ENCODE measurements around the gene ARNT2. TPM values are rescaled to one million over a fixed set of nuclear protein-coding genes. Genes with fewer than 3 reads are reported as not detected.

Gene ARNT2
- total and polyA plus RNA-seq, 10 of the 15 experiments (the other 5 are each of a cell fraction or from before 2014, with no cell fraction given): 0.07 to 0.49 (median 0.09) TPM; not detected in 6

DNA sequence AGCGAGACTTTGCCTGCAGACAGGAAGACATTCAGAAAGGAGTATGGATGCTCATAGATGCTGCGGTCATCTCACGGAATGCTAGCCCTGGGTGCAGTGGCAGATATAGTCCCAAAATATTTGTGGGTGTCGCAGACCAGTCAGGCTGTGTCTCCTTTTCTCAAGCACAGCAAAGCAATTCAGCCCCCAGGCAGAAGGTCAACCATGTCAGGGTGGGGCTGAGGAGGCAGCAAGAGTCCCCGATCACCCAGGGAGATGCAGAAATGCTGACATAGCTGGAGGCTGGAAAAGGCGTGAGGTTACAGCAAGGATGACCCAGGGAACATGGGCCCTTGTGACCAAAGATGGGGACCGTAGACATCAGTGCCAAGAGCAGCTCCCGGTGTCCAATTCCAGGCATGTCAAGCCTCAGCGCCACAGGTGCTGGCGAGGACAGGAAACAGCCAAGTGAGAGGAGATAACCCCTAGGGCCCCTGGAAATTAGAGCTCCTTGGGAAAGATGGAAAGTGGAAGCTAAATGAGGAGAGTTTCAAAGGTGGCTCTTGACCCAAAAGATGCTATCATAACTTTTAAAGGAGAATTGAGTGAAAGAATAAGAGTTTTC is 209.7 kb downstream of the ARNT2 start:
- Histone ChIP-seq H3K27ac (ENCODE audit: control insufficient read depth, insufficient read depth) (no peak overlapping the region), H3K9me3 (replicated peaks; ENCODE audit: control insufficient read depth, insufficient read depth, low read length) (no peaks in the 10 kb centered on the region), H2AFZ (ENCODE audit: control insufficient read depth, low read depth, low read length) (no peak overlapping the region), H3K4me1 (ENCODE audit: control insufficient read depth, insufficient read depth, low read length) (no peaks in the 10 kb centered on the region), H3K79me2 (ENCODE audit: control insufficient read depth, insufficient read depth, low read length) (no peaks in the 10 kb centered on the region), H4K20me1 (ENCODE audit: control insufficient read depth, insufficient read depth) (no peaks in the 10 kb centered on the region), H3K9ac (ENCODE audit: control insufficient read depth, insufficient read depth, low read length) (no peak overlapping the region), H3K4me2 (ENCODE audit: control insufficient read depth, insufficient read depth) (no peak overlapping the region), H3K36me3 (ENCODE audit: control insufficient read depth in 2 of 2, insufficient read depth in 2 of 2, low read length in 1 of 2) (no peaks in the 10 kb centered on the region), H3K4me3 (no peak overlapping the region), H3K27me3 (replicated peaks in 1 of 2; ENCODE audit: control insufficient read depth in 2 of 2, insufficient read depth in 2 of 2, low read length in 1 of 2) (peaks cover 1 to 3% of the 10 kb centered on the region in 2 experiments; a peak in 3 of 4 replicates)
- no peak for TF ChIP-seq ZNF622 (IDR thresholded peaks at IDR 0.05)
- ChIA-PET CTCF (interaction anchor here (1.2 kb wide), 1 partner anchor 162 kb away, joined by 4 read pairs; no protein-coding TSS in a partner anchor), SMC1A (ENCODE audit: uncharacterized antibody, unreplicated experiment) (no interaction called here), POLR2A (no interaction called here), RAD21 (ENCODE audit: unreplicated experiment) (no interaction called here)
- ATAC-seq: no peak
- FAIRE-seq: no peak
- 63% methylated on average over 10 of the region's 10 CpGs for WGBS (ENCODE audit: insufficient coverage, insufficient replicate concordance, low lambda C conversion rate, missing lambda C conversion rate)
- intact Hi-C loops (cut with micrococcal nuclease; ENCODE audit: unreplicated experiment): no loop called here
- BruUV-seq (replicated peaks): no TSS peak
- DNase-seq (ENCODE audit: low read depth, low spot score): no peak
- in situ Hi-C loops (cut with MboI): no loop called here

DNA sequence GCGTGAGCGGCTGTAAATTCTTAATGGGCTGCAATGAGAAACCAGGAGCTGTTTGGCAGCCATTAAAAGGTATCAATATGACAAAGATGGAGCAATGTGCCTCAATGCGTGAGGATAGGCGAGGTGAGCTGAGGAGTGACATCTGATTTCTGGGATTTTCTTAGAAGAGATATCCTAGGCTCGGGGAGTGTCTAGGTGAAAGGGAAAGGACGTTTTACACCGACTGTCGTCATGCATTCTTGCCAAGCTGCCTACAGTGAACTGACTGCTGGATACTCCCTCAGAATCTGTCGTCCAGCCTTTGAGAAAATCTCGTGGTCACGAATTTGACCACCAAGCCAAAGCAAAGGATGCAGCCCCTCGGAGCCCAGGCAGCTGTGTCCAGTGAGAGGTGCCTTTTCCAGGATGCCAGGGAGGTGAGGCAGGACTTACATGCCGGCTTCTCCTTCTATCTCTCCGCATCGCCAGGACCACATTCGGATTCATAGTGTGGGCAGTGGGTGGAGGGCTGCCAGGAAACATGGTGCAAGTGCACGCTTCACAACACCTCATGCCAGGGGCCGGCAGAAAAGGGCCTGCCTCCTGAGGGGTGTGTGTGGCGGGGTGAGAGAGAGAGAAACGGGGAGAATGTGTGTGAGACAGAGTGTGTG is 210.7 kb downstream of the ARNT2 start:
- Histone ChIP-seq H3K27ac (ENCODE audit: control insufficient read depth, insufficient read depth) (no peak overlapping the region), H3K9ac (ENCODE audit: control insufficient read depth, insufficient read depth, low read length) (no peak overlapping the region), H4K20me1 (ENCODE audit: control insufficient read depth, insufficient read depth) (no peaks in the 10 kb centered on the region), H3K36me3 (ENCODE audit: control insufficient read depth in 2 of 2, insufficient read depth in 2 of 2, low read length in 1 of 2) (no peaks in the 10 kb centered on the region), H2AFZ (ENCODE audit: control insufficient read depth, low read depth, low read length) (no peak overlapping the region), H3K27me3 (replicated peaks in 1 of 2; ENCODE audit: control insufficient read depth in 2 of 2, insufficient read depth in 2 of 2, low read length in 1 of 2) (peaks cover 1 to 3% of the 10 kb centered on the region in 2 experiments; a peak in 3 of 4 replicates), H3K4me2 (ENCODE audit: control insufficient read depth, insufficient read depth) (no peak overlapping the region), H3K79me2 (ENCODE audit: control insufficient read depth, insufficient read depth, low read length) (no peaks in the 10 kb centered on the region), H3K4me1 (ENCODE audit: control insufficient read depth, insufficient read depth, low read length) (no peaks in the 10 kb centered on the region), H3K4me3 (no peak overlapping the region), H3K9me3 (replicated peaks; ENCODE audit: control insufficient read depth, insufficient read depth, low read length) (no peaks in the 10 kb centered on the region)
- DNase-seq (ENCODE audit: low read depth, low spot score) (no peak), ATAC-seq (no peak), FAIRE-seq (no peak)
- BruUV-seq (replicated peaks): no TSS peak
- intact Hi-C loops (cut with micrococcal nuclease; ENCODE audit: unreplicated experiment): no loop called here
- ChIA-PET SMC1A (ENCODE audit: uncharacterized antibody, unreplicated experiment) (no interaction called here), CTCF (interaction anchor here (1.2 kb wide), 1 partner anchor 161 kb away, joined by 4 read pairs; no protein-coding TSS in a partner anchor), RAD21 (ENCODE audit: unreplicated experiment) (no interaction called here), POLR2A (no interaction called here)
- in situ Hi-C loops (cut with MboI): no loop called here
- WGBS (ENCODE audit: insufficient coverage, insufficient replicate concordance, low lambda C conversion rate, missing lambda C conversion rate): 36% methylated on average over 20 of the region's 20 CpGs
- TF ChIP-seq, protein P1, sequence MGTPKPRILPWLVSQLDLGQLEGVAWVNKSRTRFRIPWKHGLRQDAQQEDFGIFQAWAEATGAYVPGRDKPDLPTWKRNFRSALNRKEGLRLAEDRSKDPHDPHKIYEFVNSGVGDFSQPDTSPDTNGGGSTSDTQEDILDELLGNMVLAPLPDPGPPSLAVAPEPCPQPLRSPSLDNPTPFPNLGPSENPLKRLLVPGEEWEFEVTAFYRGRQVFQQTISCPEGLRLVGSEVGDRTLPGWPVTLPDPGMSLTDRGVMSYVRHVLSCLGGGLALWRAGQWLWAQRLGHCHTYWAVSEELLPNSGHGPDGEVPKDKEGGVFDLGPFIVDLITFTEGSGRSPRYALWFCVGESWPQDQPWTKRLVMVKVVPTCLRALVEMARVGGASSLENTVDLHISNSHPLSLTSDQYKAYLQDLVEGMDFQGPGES (IDR thresholded peaks at IDR 0.05): no peak
- TF ChIP-seq, protein P2, sequence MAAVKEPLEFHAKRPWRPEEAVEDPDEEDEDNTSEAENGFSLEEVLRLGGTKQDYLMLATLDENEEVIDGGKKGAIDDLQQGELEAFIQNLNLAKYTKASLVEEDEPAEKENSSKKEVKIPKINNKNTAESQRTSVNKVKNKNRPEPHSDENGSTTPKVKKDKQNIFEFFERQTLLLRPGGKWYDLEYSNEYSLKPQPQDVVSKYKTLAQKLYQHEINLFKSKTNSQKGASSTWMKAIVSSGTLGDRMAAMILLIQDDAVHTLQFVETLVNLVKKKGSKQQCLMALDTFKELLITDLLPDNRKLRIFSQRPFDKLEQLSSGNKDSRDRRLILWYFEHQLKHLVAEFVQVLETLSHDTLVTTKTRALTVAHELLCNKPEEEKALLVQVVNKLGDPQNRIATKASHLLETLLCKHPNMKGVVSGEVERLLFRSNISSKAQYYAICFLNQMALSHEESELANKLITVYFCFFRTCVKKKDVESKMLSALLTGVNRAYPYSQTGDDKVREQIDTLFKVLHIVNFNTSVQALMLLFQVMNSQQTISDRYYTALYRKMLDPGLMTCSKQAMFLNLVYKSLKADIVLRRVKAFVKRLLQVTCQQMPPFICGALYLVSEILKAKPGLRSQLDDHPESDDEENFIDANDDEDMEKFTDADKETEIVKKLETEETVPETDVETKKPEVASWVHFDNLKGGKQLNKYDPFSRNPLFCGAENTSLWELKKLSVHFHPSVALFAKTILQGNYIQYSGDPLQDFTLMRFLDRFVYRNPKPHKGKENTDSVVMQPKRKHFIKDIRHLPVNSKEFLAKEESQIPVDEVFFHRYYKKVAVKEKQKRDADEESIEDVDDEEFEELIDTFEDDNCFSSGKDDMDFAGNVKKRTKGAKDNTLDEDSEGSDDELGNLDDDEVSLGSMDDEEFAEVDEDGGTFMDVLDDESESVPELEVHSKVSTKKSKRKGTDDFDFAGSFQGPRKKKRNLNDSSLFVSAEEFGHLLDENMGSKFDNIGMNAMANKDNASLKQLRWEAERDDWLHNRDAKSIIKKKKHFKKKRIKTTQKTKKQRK (IDR thresholded peaks at IDR 0.05; ENCODE audit: low read depth, low read length): no peak
- TF ChIP-seq SMC3 (IDR thresholded peaks at IDR 0.05; ENCODE audit: borderline replicate concordance, low read length) (no peak), KLF5 (IDR thresholded peaks at IDR 0.05; ENCODE audit: partially characterized antibody) (no peak), BHLHE40 (IDR thresholded peaks at IDR 0.05; ENCODE audit: borderline replicate concordance in 1 of 2, low read depth in 2 of 2, low read length in 1 of 2) (no peak), NFYB (IDR thresholded peaks at IDR 0.05; ENCODE audit: insufficient read depth, low read depth, low read length) (no peak)
- TF ChIP-seq, protein P3, sequence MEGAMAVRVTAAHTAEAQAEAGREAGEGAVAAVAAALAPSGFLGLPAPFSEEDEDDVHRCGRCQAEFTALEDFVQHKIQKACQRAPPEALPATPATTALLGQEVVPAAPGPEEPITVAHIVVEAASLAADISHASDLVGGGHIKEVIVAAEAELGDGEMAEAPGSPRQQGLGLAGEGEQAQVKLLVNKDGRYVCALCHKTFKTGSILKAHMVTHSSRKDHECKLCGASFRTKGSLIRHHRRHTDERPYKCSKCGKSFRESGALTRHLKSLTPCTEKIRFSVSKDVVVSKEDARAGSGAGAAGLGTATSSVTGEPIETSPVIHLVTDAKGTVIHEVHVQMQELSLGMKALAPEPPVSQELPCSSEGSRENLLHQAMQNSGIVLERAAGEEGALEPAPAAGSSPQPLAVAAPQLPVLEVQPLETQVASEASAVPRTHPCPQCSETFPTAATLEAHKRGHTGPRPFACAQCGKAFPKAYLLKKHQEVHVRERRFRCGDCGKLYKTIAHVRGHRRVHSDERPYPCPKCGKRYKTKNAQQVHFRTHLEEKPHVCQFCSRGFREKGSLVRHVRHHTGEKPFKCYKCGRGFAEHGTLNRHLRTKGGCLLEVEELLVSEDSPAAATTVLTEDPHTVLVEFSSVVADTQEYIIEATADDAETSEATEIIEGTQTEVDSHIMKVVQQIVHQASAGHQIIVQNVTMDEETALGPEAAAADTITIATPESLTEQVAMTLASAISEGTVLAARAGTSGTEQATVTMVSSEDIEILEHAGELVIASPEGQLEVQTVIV (IDR thresholded peaks at IDR 0.05; ENCODE audit: borderline replicate concordance, partially characterized antibody): no peak

All from GM12878 (cell line).